Measurements from ENCODE around the gene B3GNT2.

The B3GNT2 gene

GRCh38 chr2:62238236-62238635 lies 42.3 kb downstream of the B3GNT2 start:
- TF ChIP-seq CTCF (IDR thresholded peaks at IDR 0.05; ENCODE audit: low read depth, low read length), result no peak
- no peaks in the 10 kb centered on the region for H3K9me3 ChIP-seq (ENCODE audit: severe bottlenecking)
- H3K4me3 ChIP-seq (ENCODE audit: low read depth, low read length), result no peak overlapping the region
- H3K36me3 ChIP-seq, result no peaks in the 10 kb centered on the region
- H3K27ac ChIP-seq, result no peak overlapping the region
- no peak for DNase-seq
- H3K27me3 ChIP-seq (ENCODE audit: insufficient read depth, low read depth, severe bottlenecking), result no peaks in the 10 kb centered on the region

- no peak overlapping the region for H3K4me3 ChIP-seq (ENCODE audit: low read depth, low read length)
- no peak for TF ChIP-seq CTCF (IDR thresholded peaks at IDR 0.05; ENCODE audit: low read depth, low read length)
- no peaks in the 10 kb centered on the region for H3K27me3 ChIP-seq (ENCODE audit: insufficient read depth, low read depth, severe bottlenecking)
- no peaks in the 10 kb centered on the region for H3K9me3 ChIP-seq (ENCODE audit: severe bottlenecking)
- no peaks in the 10 kb centered on the region for H3K36me3 ChIP-seq
- no peak for DNase-seq
- no peak overlapping the region for H3K27ac ChIP-seq
Measured at GRCh38 chr2:62240546-62240945, 44.6 kb downstream of the B3GNT2 start.

- DNase-seq, result no peak
- Histone ChIP-seq H3K4me3 (ENCODE audit: low read depth, low read length) (no peak overlapping the region), H3K27ac (no peak overlapping the region), H3K9me3 (ENCODE audit: severe bottlenecking) (no peaks in the 10 kb centered on the region), H3K27me3 (ENCODE audit: insufficient read depth, low read depth, severe bottlenecking) (no peaks in the 10 kb centered on the region), H3K36me3 (no peaks in the 10 kb centered on the region)
- TF ChIP-seq CTCF (IDR thresholded peaks at IDR 0.05; ENCODE audit: low read depth, low read length), result no peak
Measured at GRCh38 chr2:62243983-62244382, 48.1 kb downstream of the B3GNT2 start.

GRCh38 chr2:62248226-62248625 lies 52.3 kb downstream of the B3GNT2 start:
- Histone ChIP-seq H3K4me3 (ENCODE audit: low read depth, low read length) (no peak overlapping the region), H3K9me3 (ENCODE audit: severe bottlenecking) (no peaks in the 10 kb centered on the region)
- TF ChIP-seq CTCF (IDR thresholded peaks at IDR 0.05; ENCODE audit: low read depth, low read length), result no peak

GRCh38 chr2:62250239-62250638 lies 54.3 kb downstream of the B3GNT2 start:
- Histone ChIP-seq H3K27ac (no peak overlapping the region), H3K4me3 (ENCODE audit: low read depth, low read length) (no peak overlapping the region), H3K9me3 (ENCODE audit: severe bottlenecking) (no peaks in the 10 kb centered on the region), H3K36me3 (no peaks in the 10 kb centered on the region), H3K27me3 (ENCODE audit: insufficient read depth, low read depth, severe bottlenecking) (no peaks in the 10 kb centered on the region)
- no peak for DNase-seq
- TF ChIP-seq CTCF (IDR thresholded peaks at IDR 0.05; ENCODE audit: low read depth, low read length), result no peak

More at GRCh38 chr2:62248226-62248625, 52.3 kb downstream of the B3GNT2 start:
- Histone ChIP-seq H3K27ac (no peak overlapping the region), H3K36me3 (no peaks in the 10 kb centered on the region), H3K27me3 (ENCODE audit: insufficient read depth, low read depth, severe bottlenecking) (no peaks in the 10 kb centered on the region)
- no peak for DNase-seq
